Astrocyte (in vitro differentiated cells and primary cell): ENCODE results near the gene SLC47A2. TPM values are rescaled to one million over a fixed set of nuclear protein-coding genes. Genes with fewer than 3 reads are reported as not detected.

Experiments used
- DNase-seq: peaks from one replicate; pipeline ENCODE4 v3.0.0-alpha.2; 2010; ENCODE audit warnings: low read depth
- FAIRE-seq: peaks from 2 replicates; lab custom pipeline; 2011; peaks lifted over from hg19 to GRCh38; lab: Jason Lieb, UNC
- H2AFZ ChIP-seq: 2 replicates; pipeline ENCODE4 v1.6.0; 2012; ENCODE audit warnings: low read depth, low read length, inconsistent platforms
- H3K27ac ChIP-seq: 2 replicates; pipeline ENCODE4 v1.5.1; 2011; ENCODE audit warnings: low read depth, low read length, inconsistent platforms
- H3K27me3 ChIP-seq: 2 replicates; pipeline ENCODE4 v1.6.0; 2011; ENCODE audit warnings: low read length, inconsistent platforms; ENCODE audit not compliant: insufficient read depth
- H3K36me3 ChIP-seq: 2 replicates; pipeline ENCODE4 v1.5.1; 2011; ENCODE audit warnings: low read length, inconsistent platforms; ENCODE audit not compliant: insufficient read depth
- H3K4me1 ChIP-seq: 2 replicates; pipeline ENCODE4 v1.5.1; 2011; ENCODE audit warnings: low read length, inconsistent platforms; ENCODE audit not compliant: insufficient read depth
- H3K4me2 ChIP-seq: 2 replicates; pipeline ENCODE4 v1.6.0; 2012; ENCODE audit warnings: low read length, inconsistent platforms
- H3K4me3 ChIP-seq: 2 replicates; pipeline ENCODE4 v1.5.1; 2011; ENCODE audit warnings: low read depth, mild to moderate bottlenecking, low read length, inconsistent platforms; ENCODE audit not compliant: insufficient read depth
- H3K79me2 ChIP-seq: 2 replicates; pipeline ENCODE4 v1.6.0; 2012; ENCODE audit warnings: mild to moderate bottlenecking, low read length, inconsistent platforms; ENCODE audit not compliant: insufficient read depth
- H3K9ac ChIP-seq: 2 replicates; pipeline ENCODE4 v1.6.0; 2012; ENCODE audit warnings: mild to moderate bottlenecking, low read length, inconsistent platforms
- H3K9me3 ChIP-seq: 2 replicates; pipeline ENCODE4 v1.5.1; 2012; ENCODE audit warnings: low read depth, mild to moderate bottlenecking, low read length, inconsistent platforms; ENCODE audit not compliant: insufficient read depth
- H4K20me1 ChIP-seq: 2 replicates; pipeline ENCODE4 v1.6.0; 2012; ENCODE audit warnings: low read length, inconsistent platforms; ENCODE audit not compliant: insufficient read depth
- H3K27ac Mint-ChIP-seq: one replicate; pipeline ENCODE4 v1.8.0; 2021; ENCODE audit warnings: mild to moderate bottlenecking, mixed read lengths; ENCODE audit not compliant: unreplicated experiment
- H3K27me3 Mint-ChIP-seq: one replicate; pipeline ENCODE4 v1.8.0; 2021; ENCODE audit warnings: low read depth, mixed read lengths; ENCODE audit not compliant: unreplicated experiment
- H3K36me3 Mint-ChIP-seq: one replicate; pipeline ENCODE4 v1.8.0; 2021; ENCODE audit warnings: low read depth, mixed read lengths; ENCODE audit not compliant: unreplicated experiment
- H3K4me1 Mint-ChIP-seq: one replicate; pipeline ENCODE4 v1.8.0; 2021; ENCODE audit warnings: low read depth, mixed read lengths; ENCODE audit not compliant: unreplicated experiment
- H3K4me3 Mint-ChIP-seq: one replicate; pipeline ENCODE4 v1.8.0; 2021; ENCODE audit warnings: mild to moderate bottlenecking, moderate library complexity, mixed read lengths; ENCODE audit not compliant: unreplicated experiment
- H3K9me3 Mint-ChIP-seq: one replicate; pipeline ENCODE4 v1.8.0; 2021; ENCODE audit warnings: mild to moderate bottlenecking, mixed read lengths; ENCODE audit not compliant: unreplicated experiment
- EZH2 ChIP-seq: IDR thresholded peaks from 2 replicates; pipeline ENCODE4 v1.6.1; 2012; ENCODE audit warnings: mild to moderate bottlenecking, low read length, inconsistent platforms; ENCODE audit not compliant: insufficient read depth
- total RNA-seq: library from RNA; stranded (reverse); gene quantifications from 2 replicates; pipeline ENCODE4 v1.2.1, GENCODE V29; 2021
- TF ChIP-seq, protein P1 (sequence below): IDR thresholded peaks from 2 replicates; pipeline ENCODE4 v1.5.1; 2011; ENCODE audit warnings: low read depth, mild to moderate bottlenecking, inconsistent platforms, low read length, moderate library complexity; ENCODE audit not compliant: insufficient read depth

SLC47A2 gene
- total RNA-seq, 1 donor from 2014 or later, result not detected

GRCh38 chr17:19747159-19747719, 30.9 kb upstream of the SLC47A2 start:
- no peaks in the 10 kb centered on the region for H3K9me3 Mint-ChIP-seq
- peaks cover 2% of the 10 kb centered on the region for H3K36me3 Mint-ChIP-seq
- no peak overlapping the region for H2AFZ ChIP-seq
- no peaks in the 10 kb centered on the region for H3K4me1 Mint-ChIP-seq
- peaks cover 2% of the 10 kb centered on the region for H3K4me1 ChIP-seq
- H3K27ac ChIP-seq, result no peak overlapping the region
- no peak overlapping the region for H3K27ac Mint-ChIP-seq
- TF ChIP-seq, protein P1, sequence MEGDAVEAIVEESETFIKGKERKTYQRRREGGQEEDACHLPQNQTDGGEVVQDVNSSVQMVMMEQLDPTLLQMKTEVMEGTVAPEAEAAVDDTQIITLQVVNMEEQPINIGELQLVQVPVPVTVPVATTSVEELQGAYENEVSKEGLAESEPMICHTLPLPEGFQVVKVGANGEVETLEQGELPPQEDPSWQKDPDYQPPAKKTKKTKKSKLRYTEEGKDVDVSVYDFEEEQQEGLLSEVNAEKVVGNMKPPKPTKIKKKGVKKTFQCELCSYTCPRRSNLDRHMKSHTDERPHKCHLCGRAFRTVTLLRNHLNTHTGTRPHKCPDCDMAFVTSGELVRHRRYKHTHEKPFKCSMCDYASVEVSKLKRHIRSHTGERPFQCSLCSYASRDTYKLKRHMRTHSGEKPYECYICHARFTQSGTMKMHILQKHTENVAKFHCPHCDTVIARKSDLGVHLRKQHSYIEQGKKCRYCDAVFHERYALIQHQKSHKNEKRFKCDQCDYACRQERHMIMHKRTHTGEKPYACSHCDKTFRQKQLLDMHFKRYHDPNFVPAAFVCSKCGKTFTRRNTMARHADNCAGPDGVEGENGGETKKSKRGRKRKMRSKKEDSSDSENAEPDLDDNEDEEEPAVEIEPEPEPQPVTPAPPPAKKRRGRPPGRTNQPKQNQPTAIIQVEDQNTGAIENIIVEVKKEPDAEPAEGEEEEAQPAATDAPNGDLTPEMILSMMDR, result no peak
- no peak for TF ChIP-seq EZH2
- no peak overlapping the region for H3K4me3 ChIP-seq
- H3K27me3 Mint-ChIP-seq, result peaks cover 57% of the 10 kb centered on the region
- no peak overlapping the region for H3K4me3 Mint-ChIP-seq
- H3K4me2 ChIP-seq, result no peak overlapping the region
- DNase-seq (no peak), FAIRE-seq (no peak)
- H3K27me3 ChIP-seq, result peaks cover 6% of the 10 kb centered on the region
- no peaks in the 10 kb centered on the region for H3K79me2 ChIP-seq
- no peaks in the 10 kb centered on the region for H3K9me3 ChIP-seq
- no peaks in the 10 kb centered on the region for H4K20me1 ChIP-seq
- H3K9ac ChIP-seq, result no peak overlapping the region
- H3K36me3 ChIP-seq, result no peaks in the 10 kb centered on the region

DNA sequence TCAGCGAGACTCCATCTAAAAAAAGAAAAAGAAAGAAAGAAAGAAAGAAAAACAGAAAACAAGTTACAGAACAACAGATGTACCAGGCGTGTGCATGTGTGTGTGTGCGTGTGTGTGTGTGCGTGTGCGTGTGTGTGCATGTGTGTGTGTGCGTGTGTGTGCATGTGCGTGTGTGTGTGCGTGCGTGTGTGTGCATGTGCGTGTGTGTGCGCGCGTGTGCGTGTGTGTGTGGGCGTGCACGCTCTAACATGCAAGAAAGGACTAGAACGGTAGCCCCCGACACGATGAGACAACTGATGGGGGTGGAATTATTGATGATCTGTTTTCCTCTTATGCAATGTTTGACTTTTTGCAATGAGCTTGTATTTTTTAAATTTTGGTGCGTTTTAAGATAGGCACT, 30.1 kb upstream of the SLC47A2 start:
- H3K4me3 Mint-ChIP-seq, result no peak overlapping the region
- Histone ChIP-seq H3K9me3 (no peaks in the 10 kb centered on the region), H3K79me2 (no peaks in the 10 kb centered on the region), H3K27ac (no peak overlapping the region), H2AFZ (no peak overlapping the region), H3K4me1 (no peaks in the 10 kb centered on the region), H3K4me2 (no peak overlapping the region), H3K4me3 (no peak overlapping the region), H4K20me1 (no peaks in the 10 kb centered on the region), H3K9ac (no peak overlapping the region), H3K27me3 (peaks cover 6% of the 10 kb centered on the region), H3K36me3 (no peaks in the 10 kb centered on the region)
- H3K27me3 Mint-ChIP-seq, result peaks cover 62% of the 10 kb centered on the region
- DNase-seq, result no peak
- H3K4me1 Mint-ChIP-seq, result no peaks in the 10 kb centered on the region
- H3K36me3 Mint-ChIP-seq, result peaks cover 2% of the 10 kb centered on the region
- no peaks in the 10 kb centered on the region for H3K9me3 Mint-ChIP-seq
- TF ChIP-seq, protein P1, result no peak
- TF ChIP-seq EZH2, result no peak
- H3K27ac Mint-ChIP-seq, result peak overlapping the region; percentile 19
- no peak for FAIRE-seq

DNA sequence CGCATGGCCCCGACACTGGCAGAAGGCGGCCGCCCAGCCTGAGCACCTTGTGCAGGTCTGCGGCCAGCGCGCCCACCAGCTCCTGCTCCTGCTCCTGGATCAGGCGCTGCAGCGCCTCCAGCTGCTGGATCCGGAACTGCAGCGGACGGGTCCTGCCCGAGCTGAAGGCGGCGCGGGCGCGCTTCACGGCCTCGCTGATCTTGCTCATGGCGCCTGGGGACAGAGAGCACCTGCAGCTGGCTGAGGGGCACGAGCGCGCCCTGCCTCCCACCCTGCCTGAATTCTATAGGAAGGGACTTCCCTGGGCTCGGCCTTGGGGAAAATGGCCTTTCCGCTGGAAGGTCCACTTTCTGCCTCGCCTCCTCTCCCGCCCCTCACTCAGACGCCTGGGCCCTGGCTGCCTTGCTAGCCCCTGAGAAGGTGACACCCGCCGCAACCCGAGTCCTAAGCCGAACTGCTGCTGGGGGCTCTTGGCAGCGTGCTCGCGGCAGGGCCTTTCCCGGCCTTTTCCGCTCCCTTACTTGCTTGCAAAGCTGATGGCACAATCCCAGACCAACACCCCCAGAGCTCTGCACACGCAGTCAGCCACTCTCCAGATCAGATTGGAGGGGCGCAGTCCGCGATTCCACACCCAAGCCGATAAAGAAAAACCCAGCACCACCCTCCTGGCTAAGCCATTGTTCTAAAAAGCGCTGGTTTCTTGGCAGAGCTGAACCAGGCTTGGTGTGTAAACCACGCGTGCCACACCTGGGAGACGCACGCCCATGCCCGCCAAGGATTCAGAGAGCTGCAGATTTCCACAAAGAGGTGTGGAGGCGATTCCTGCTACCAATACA, 28.8 kb upstream of the SLC47A2 start:
- Histone ChIP-seq H3K4me1 (no peaks in the 10 kb centered on the region), H3K27ac (no peak overlapping the region), H3K9ac (no peak overlapping the region), H3K9me3 (no peaks in the 10 kb centered on the region), H3K36me3 (no peaks in the 10 kb centered on the region), H3K4me3 (peak overlapping the region; percentile 10), H3K27me3 (peaks cover 4% of the 10 kb centered on the region), H3K4me2 (peak overlapping the region; percentile 77), H3K79me2 (no peaks in the 10 kb centered on the region), H2AFZ (peak overlapping the region; percentile 56), H4K20me1 (no peaks in the 10 kb centered on the region)
- H3K4me3 Mint-ChIP-seq, result no peak overlapping the region
- no peaks in the 10 kb centered on the region for H3K4me1 Mint-ChIP-seq
- FAIRE-seq (no peak), DNase-seq (peak; percentile 23)
- no peaks in the 10 kb centered on the region for H3K9me3 Mint-ChIP-seq
- H3K27ac Mint-ChIP-seq, result no peak overlapping the region
- TF ChIP-seq EZH2, result no peak
- TF ChIP-seq, protein P1, result peak; percentile 48
- H3K27me3 Mint-ChIP-seq, result peaks cover 55% of the 10 kb centered on the region
- no peaks in the 10 kb centered on the region for H3K36me3 Mint-ChIP-seq
